ENCODE results near the gene VAV1.

- TF ChIP-seq CTCF (conservative IDR thresholded peaks at IDR 0.05): no peak
- no peak for TF ChIP-seq ZFX (IDR thresholded peaks at IDR 0.05)
Observed at GRCh38 chr19:6856749-6857372, 84.4 kb downstream of the VAV1 start.

All from C4-2B (cell line).